Measurements from ENCODE around the gene ANXA2. TPM values are rescaled to one million over a fixed set of nuclear protein-coding genes. Genes with fewer than 3 reads are reported as not detected.
A peak's percentile ranks its signal among the peaks of the same experiment; 100 is the strongest.
"Not testable (repeated sequence)": the region's sequence is repeated elsewhere in the genome, so short reads cannot be mapped to it uniquely, and the experiment has no call there.

ANXA2 gene
- total RNA-seq, 2 experiments from 2014 or later: 382 to 422 TPM

DNA sequence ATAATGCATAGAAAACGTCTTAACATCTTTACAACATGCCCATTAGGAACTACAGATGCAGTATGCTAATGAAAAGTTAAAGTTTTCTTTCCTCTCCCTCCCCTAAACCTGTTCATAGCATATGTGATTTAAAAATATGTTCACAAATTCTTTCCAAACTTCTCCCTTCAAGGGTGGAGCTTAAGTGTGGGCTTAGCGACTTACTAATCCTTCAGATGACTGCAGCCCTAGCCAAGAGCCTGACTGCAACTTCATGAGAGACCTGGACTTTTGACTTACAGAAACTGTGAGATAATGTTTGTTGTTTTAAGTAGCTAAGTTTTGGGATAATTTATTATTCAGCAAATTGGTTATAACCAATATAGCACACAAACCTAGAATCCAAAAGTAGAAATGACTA lies 22.0 kb upstream of the ANXA2 start:
- H3K36me3 Mint-ChIP-seq: peaks cover 10% of the 10 kb centered on the region
- no peaks in the 10 kb centered on the region for H3K9me3 Mint-ChIP-seq (ENCODE audit: low read depth)
- DNase-seq (no peak), ATAC-seq (no peak)
- peaks cover 1% of the 10 kb centered on the region for H3K4me1 Mint-ChIP-seq
- no peak overlapping the region for H3K27ac Mint-ChIP-seq
- CTCF ChIA-PET: no interaction called here
- H3K27me3 Mint-ChIP-seq: no peaks in the 10 kb centered on the region
- no peak overlapping the region for H3K4me3 Mint-ChIP-seq

DNA sequence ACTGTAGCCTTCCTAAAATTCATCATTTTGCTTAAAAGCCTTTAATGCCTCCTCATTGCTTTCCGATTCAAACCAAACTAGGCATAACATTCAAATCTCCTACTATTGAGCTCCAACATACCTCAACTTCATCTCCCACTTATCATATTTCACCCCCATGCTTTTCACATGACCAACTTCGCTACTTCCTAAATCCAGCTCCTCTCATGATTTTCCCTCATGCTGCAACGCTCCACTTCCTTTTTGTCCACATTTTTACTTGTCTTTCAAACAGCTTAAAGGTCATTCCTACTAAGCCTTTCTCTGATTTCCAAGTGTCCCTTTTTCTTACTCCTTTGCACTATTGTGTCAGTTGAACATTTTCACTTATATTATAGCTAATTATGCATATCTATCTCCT lies 20.3 kb upstream of the ANXA2 start:
- H3K9me3 Mint-ChIP-seq (ENCODE audit: low read depth): no peaks in the 10 kb centered on the region
- no peak for DNase-seq
- H3K27me3 Mint-ChIP-seq: no peaks in the 10 kb centered on the region
- H3K4me1 Mint-ChIP-seq: peaks cover 1% of the 10 kb centered on the region
- no peak overlapping the region for H3K27ac Mint-ChIP-seq
- no peak overlapping the region for H3K4me3 Mint-ChIP-seq
- CTCF ChIA-PET: no interaction called here
- ATAC-seq: no peak
- peaks cover 5% of the 10 kb centered on the region for H3K36me3 Mint-ChIP-seq

DNA sequence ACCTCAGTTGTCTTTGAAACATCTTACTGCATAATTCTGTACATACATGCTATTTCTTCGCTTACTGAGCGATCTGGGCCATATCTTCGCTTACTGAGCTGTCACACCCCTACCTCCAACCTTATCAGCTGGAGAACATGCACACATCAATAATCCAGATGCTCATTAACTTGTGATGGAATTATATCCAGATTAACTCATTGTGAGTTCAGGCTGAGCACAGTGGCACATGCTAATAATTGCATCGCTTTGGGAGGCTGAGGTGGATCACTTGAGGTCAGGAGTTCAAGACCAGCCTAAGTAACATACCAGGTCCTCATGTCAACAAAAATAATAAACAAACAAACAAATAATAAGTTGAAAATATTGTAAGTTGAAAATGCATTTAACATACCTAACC lies 19.3 kb upstream of the ANXA2 start:
- no peak for ATAC-seq
- CTCF ChIA-PET: no interaction called here
- H3K27me3 Mint-ChIP-seq: no peaks in the 10 kb centered on the region
- H3K4me3 Mint-ChIP-seq: no peak overlapping the region
- H3K9me3 Mint-ChIP-seq (ENCODE audit: low read depth): no peaks in the 10 kb centered on the region
- no peak overlapping the region for H3K27ac Mint-ChIP-seq
- no peak for DNase-seq
- H3K36me3 Mint-ChIP-seq: peaks cover 3% of the 10 kb centered on the region
- H3K4me1 Mint-ChIP-seq: peaks cover 1% of the 10 kb centered on the region

DNA sequence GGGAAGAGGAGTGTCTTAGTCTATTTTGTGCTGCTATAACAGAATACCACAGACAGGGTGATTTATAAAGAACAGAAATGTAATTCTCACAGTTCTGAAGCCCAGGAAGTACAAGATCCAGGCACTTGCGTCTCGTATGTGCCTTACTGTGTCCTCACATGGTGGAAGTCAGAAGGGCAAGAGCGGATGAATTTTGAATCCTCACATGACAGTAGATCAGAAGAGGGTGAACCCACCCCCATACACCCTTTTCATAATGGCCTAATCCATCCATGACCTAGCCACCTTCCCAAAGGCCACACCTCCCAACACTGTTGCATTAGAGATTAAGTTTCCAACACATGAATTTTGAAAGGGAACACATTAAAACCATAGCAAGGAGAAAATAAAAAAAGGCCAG lies 18.7 kb upstream of the ANXA2 start:
- no peak for DNase-seq
- Mint-ChIP-seq H3K9me3 (ENCODE audit: low read depth) (no peaks in the 10 kb centered on the region), H3K36me3 (peaks cover 3% of the 10 kb centered on the region), H3K4me1 (peaks cover 1% of the 10 kb centered on the region), H3K27me3 (no peaks in the 10 kb centered on the region), H3K27ac (no peak overlapping the region), H3K4me3 (no peak overlapping the region)
- no peak for ATAC-seq
- CTCF ChIA-PET: no interaction called here

DNA sequence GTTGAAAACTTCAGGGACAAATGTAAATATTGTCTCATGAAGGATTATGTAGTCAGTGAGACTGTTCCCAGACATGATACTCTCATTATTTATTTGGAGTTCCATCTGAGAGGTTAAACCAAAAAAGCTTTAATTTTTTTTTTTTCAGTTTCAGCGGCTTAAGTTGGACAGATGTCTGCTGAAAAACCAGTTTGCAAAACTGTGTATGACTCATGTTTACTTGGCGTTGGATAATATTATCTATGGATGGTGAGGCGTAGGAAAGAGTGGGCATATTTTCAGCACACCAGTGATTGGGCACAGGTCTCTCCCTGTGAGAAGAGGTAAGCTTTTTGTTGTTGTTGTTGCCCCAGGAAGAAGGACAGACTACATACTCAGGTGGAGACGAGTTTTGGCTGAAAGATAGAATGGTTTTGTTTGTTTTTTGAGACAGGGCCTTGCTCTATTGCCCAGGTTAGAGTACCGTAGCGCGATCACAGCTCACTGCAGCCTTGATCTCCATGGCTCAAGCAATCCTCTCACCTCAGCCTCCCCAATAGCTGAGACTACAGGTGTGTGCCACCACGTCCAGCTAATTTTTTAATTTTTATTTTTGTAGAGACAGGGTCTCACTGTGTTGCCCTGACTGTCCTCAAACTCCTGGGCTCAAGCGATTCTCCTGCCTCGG lies 16.4 kb upstream of the ANXA2 start:
- CTCF ChIA-PET: interaction anchor here (1.7 kb wide), 1 partner anchor 16 kb away, joined by 4 read pairs; no protein-coding TSS in a partner anchor
- Mint-ChIP-seq H3K36me3 (peaks cover 3% of the 10 kb centered on the region), H3K9me3 (ENCODE audit: low read depth) (no peaks in the 10 kb centered on the region), H3K27ac (no peak overlapping the region), H3K27me3 (no peaks in the 10 kb centered on the region), H3K4me1 (peaks cover 8% of the 10 kb centered on the region), H3K4me3 (no peak overlapping the region)
- ATAC-seq (no peak), DNase-seq (no peak)

DNA sequence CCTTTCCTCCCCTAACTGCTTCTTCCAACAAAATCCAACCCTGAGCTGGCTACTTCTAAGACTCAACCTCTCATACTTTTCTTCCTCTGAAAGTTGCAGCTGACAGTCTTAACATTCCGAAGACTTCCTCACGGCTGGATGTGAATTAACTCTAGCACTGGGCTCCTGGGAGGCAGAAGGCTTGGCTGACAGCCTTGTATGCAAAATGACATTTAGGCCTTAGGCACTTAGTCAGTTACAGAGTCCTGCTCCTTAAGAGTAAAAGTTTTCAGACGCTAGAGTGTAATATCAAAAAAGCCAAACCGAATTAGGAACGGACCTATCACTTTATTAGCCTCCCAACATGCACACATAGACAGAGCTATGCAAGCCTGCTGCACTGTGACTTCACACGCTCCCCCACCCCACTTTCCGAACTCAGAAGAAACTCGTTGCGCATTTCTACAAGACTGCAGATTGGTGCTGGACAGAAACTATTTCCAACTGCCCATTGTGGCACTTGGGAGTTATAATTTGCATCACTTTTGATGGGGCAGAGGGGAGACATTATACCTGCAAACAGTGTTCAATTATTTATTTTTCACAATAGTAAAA lies 15.5 kb upstream of the ANXA2 start:
- DNase-seq (no peak), ATAC-seq (no peak)
- Mint-ChIP-seq H3K36me3 (peaks cover 6% of the 10 kb centered on the region), H3K27ac (no peak overlapping the region), H3K4me1 (peaks cover 15% of the 10 kb centered on the region), H3K4me3 (no peak overlapping the region), H3K9me3 (ENCODE audit: low read depth) (no peaks in the 10 kb centered on the region), H3K27me3 (no peaks in the 10 kb centered on the region)
- CTCF ChIA-PET: interaction anchor here (1.7 kb wide), 1 partner anchor 17 kb away, joined by 4 read pairs; no protein-coding TSS in a partner anchor

DNA sequence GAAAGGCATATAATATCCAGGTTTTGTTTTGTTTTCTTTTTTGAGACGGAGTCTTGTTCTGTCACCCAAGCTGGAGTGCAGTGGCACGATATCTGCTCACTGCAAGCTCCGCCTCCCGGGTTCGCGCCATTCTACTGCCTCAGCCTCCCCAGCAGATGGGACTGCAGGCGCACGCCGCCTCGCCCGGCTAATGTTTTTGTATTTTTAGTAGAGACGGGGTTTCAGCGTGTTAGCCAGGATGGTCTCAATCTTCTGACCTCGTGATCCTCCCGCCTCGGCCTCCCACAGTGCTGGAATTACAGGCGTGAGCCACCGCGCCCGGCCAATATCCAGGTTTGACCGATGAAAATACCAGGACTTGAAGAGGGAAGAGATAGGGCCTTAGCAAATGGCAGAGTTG lies 15.0 kb upstream of the ANXA2 start:
- not testable (repeated sequence) for H3K4me3 Mint-ChIP-seq; H3K9me3 Mint-ChIP-seq (ENCODE audit: low read depth); H3K36me3 Mint-ChIP-seq; H3K27ac Mint-ChIP-seq; H3K27me3 Mint-ChIP-seq; ATAC-seq; DNase-seq
- CTCF ChIA-PET: interaction anchor here (1.7 kb wide), 1 partner anchor 18 kb away, joined by 4 read pairs; no protein-coding TSS in a partner anchor
- peaks cover 19% of the 10 kb centered on the region for H3K4me1 Mint-ChIP-seq

DNA sequence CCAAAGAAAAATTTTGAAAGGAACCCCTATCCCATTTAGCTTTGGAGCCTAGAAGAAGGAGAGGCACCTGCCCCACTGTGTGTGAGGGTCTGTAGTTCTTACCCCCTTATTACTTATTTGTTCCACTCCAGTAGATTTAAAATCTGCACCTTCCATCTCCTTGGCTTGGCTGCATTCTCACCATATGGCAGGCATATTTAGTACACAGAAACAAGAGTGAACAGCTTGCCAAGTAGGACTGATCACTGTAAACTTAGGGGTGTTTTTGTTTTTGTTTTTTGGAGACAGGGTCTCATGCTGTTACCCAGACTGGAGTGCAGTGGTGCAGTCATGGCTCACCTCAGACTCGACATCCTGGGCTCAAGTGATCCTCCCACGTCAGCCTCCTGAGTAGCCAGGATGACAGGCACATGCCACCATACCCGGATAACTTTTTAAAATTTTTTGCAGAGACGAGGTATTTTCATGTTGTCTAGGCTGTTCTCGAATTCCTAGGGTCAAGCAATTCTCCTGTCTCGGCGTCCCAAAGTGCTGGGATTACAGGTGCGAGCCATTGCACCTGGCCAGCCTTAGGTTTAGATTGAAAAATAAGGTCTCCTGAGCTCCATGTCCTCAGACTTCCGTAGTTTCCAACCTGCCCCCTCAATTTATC lies 14.1 kb upstream of the ANXA2 start:
- ATAC-seq: no peak
- Mint-ChIP-seq H3K4me1 (peaks cover 20% of the 10 kb centered on the region), H3K36me3 (peaks cover 6% of the 10 kb centered on the region), H3K27me3 (no peaks in the 10 kb centered on the region), H3K4me3 (no peak overlapping the region), H3K9me3 (ENCODE audit: low read depth) (no peaks in the 10 kb centered on the region), H3K27ac (peak overlapping the region; percentile 9)
- CTCF ChIA-PET: no interaction called here
- no peak for DNase-seq

DNA sequence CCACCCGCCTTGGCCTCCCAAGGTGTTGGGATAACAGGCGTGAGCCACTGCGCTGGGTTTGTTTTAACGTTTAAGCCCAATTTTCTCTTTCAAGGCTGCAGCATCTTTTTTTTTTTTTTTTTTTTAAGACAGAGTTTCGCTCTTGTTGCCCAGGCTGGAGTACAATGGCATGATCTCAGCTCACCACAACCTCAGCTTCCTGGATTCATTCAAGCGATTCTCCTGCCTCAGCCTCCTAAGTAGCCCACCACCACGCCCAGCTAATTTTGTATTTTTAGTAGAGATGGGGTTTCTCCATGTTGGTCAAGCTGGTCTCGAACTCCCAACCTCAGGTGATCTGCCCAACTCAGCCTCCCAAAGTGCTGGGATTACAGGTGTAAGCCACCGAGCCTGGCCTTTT lies 12.6 kb upstream of the ANXA2 start:
- H3K4me3 Mint-ChIP-seq; DNase-seq; H3K27me3 Mint-ChIP-seq; H3K36me3 Mint-ChIP-seq; H3K9me3 Mint-ChIP-seq (ENCODE audit: low read depth); ATAC-seq: not testable (repeated sequence)
- Mint-ChIP-seq H3K4me1 (peaks cover 22% of the 10 kb centered on the region), H3K27ac (peak overlapping the region; percentile 19)
- CTCF ChIA-PET: interaction anchor here (0.7 to 2.6 kb wide), 4 partner anchors 11 to 84 kb away, joined by 3 to 16 read pairs (median 4); partner anchors contain the start of gene ANXA2

DNA sequence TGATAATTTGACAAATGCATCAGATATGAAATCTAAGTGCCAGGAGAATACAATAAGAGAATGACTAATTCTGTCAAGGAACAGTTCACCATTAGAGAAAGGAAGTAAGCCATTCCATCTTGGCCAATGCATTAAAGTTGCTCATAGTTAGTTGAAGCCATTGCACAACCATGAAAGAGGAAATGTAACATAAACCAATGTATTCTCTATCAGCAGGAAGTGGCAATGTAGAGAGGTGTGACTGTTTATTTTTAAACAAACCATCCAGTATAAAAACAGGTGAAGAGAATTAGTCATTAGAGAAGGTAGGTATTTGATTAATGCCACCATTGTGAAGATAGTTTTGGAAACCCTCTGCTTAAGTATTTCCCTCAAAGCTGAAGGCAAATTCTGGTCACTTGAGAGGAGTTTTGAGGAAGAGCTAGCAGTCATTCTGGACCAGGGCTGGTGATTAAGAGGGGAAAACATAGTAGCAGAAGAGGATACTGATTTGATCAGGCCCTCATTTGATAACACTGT lies 10.7 kb upstream of the ANXA2 start:
- Mint-ChIP-seq H3K4me3 (no peak overlapping the region), H3K9me3 (ENCODE audit: low read depth) (no peaks in the 10 kb centered on the region), H3K27ac (peak overlapping the region; percentile 84), H3K27me3 (no peaks in the 10 kb centered on the region), H3K4me1 (peaks cover 21% of the 10 kb centered on the region), H3K36me3 (peaks cover 7% of the 10 kb centered on the region)
- no peak for DNase-seq
- ATAC-seq: peak; percentile 89
- CTCF ChIA-PET: interaction anchor here (1.0 to 2.6 kb wide), 4 partner anchors 8 to 82 kb away, joined by 3 to 16 read pairs (median 4); partner anchors contain the start of gene ANXA2

DNA sequence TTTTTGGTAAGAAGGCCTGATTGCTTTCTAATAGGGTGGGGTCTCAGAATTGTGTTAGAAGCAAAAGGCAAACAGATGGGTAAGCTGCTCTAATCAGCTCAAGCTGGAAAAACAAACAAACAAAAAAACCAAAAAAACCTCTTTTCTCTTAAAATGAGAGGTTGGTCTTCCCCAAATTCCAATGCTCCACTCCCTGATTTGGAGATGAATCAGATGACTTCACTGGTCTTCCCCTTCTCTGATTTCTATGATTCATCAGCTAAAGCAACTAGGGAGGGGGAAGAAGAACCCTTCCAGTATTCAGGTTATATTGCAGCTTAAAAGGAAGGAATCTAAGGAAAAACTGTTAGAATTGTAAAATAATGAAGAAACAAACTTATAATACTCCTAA lies 9.6 kb upstream of the ANXA2 start:
- peaks cover 7% of the 10 kb centered on the region for H3K36me3 Mint-ChIP-seq
- no peak for ATAC-seq
- CTCF ChIA-PET: interaction anchor here (0.8 kb wide), 1 partner anchor 9 kb away, joined by 3 read pairs; no protein-coding TSS in a partner anchor
- no peak overlapping the region for H3K4me3 Mint-ChIP-seq
- H3K27ac Mint-ChIP-seq: no peak overlapping the region
- DNase-seq: no peak
- no peaks in the 10 kb centered on the region for H3K9me3 Mint-ChIP-seq (ENCODE audit: low read depth)
- peaks cover 8% of the 10 kb centered on the region for H3K27me3 Mint-ChIP-seq
- H3K4me1 Mint-ChIP-seq: peaks cover 21% of the 10 kb centered on the region

DNA sequence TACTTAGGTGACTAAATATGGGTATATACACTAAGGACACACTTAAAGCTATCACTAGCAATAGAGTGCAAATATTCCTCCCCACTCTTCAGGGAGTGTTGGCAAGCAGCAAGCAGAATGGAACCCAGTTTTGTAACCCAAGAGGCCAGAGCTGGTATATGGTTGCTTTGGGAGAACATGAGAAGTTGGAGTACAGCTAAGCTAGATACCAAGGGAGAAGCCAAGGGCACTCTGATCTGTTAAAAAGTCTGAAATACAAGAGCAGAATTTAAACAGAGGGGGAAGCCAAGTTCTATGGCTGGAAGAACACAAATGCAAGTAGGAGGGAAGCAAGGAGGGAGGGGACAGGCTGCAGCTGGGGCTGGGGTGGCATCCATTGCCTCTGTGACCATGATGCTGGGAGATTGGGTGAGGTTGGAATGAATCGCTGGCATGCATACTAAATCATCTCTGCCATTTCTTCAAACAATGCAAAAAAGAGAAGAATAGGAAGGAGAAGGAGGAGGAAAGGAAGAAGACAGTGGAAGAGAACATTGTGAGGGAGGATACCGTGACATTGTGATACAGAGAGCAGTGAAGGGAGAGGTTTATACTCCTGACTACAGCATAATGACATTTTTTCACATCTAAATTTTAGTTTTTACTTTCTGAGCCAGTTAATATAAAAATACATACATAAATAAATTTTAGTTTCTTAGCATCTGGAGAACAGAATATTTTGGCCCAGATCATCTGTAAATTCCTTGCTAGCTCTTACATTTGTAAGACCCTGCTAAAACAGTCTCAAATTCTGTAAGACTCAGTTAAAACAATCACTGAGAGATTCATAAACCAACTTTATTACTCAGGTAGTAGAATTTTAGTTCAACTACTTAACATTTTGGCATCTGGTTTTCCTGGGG lies 9.0 kb upstream of the ANXA2 start:
- DNase-seq: no peak
- CTCF ChIA-PET: interaction anchor here (0.8 to 1.4 kb wide), 2 partner anchors 8 to 46 kb away, joined by 3 to 5 read pairs; no protein-coding TSS in a partner anchor
- no peak overlapping the region for H3K27ac Mint-ChIP-seq
- no peaks in the 10 kb centered on the region for H3K9me3 Mint-ChIP-seq (ENCODE audit: low read depth)
- no peak for ATAC-seq
- H3K36me3 Mint-ChIP-seq: peaks cover 7% of the 10 kb centered on the region
- H3K4me1 Mint-ChIP-seq: peaks cover 21% of the 10 kb centered on the region
- peaks cover 8% of the 10 kb centered on the region for H3K27me3 Mint-ChIP-seq
- H3K4me3 Mint-ChIP-seq: no peak overlapping the region

DNA sequence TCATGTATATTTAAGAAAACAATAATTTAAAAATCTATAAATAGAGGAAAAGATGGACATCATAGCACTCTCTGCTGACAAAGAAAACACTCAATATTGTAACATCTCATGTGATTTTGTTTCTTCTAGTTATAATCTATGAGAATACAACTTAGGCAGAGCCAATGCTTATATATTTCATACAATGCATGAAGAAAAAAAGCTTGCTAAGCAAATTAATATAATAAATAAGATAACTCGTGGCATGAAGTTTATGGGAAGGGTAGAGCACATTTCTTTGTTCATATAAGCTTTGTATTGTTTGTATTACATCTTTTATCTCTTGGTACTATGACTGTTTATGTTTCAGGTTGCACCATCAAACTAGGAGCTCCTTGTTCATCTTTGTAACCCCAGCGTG lies 7.6 kb upstream of the ANXA2 start:
- H3K4me1 Mint-ChIP-seq: peaks cover 24% of the 10 kb centered on the region
- no peaks in the 10 kb centered on the region for H3K9me3 Mint-ChIP-seq (ENCODE audit: low read depth)
- DNase-seq: no peak
- no peak overlapping the region for H3K27ac Mint-ChIP-seq
- ATAC-seq: no peak
- H3K36me3 Mint-ChIP-seq: peaks cover 7% of the 10 kb centered on the region
- H3K4me3 Mint-ChIP-seq: no peak overlapping the region
- H3K27me3 Mint-ChIP-seq: peaks cover 8% of the 10 kb centered on the region
- CTCF ChIA-PET: interaction anchor here (1.4 kb wide), 1 partner anchor 45 kb away, joined by 5 read pairs; no protein-coding TSS in a partner anchor
